ENCODE data around the gene THBS4. TPM values are rescaled to one million over a fixed set of nuclear protein-coding genes. Genes with fewer than 3 reads are reported as not detected.

The THBS4 gene
- total RNA-seq, 2 donors from 2014 or later = 13.6 to 50.5 TPM

- no peak overlapping the region for H3K4me3 ChIP-seq (ENCODE audit: low read length)
- DNase-seq = no peak
- H3K27me3 Mint-ChIP-seq (ENCODE audit: insufficient read depth) = peaks cover 7% of the 10 kb centered on the region
- no peak overlapping the region for H3K27ac Mint-ChIP-seq
- H3K36me3 ChIP-seq (ENCODE audit: control insufficient read depth, insufficient read depth, low read length) = no peaks in the 10 kb centered on the region
- TF ChIP-seq, protein P1, sequence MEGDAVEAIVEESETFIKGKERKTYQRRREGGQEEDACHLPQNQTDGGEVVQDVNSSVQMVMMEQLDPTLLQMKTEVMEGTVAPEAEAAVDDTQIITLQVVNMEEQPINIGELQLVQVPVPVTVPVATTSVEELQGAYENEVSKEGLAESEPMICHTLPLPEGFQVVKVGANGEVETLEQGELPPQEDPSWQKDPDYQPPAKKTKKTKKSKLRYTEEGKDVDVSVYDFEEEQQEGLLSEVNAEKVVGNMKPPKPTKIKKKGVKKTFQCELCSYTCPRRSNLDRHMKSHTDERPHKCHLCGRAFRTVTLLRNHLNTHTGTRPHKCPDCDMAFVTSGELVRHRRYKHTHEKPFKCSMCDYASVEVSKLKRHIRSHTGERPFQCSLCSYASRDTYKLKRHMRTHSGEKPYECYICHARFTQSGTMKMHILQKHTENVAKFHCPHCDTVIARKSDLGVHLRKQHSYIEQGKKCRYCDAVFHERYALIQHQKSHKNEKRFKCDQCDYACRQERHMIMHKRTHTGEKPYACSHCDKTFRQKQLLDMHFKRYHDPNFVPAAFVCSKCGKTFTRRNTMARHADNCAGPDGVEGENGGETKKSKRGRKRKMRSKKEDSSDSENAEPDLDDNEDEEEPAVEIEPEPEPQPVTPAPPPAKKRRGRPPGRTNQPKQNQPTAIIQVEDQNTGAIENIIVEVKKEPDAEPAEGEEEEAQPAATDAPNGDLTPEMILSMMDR (conservative IDR thresholded peaks at IDR 0.05) = no peak
- no peak overlapping the region for H3K27ac ChIP-seq (ENCODE audit: low read depth, low read length)
- H3K36me3 Mint-ChIP-seq (ENCODE audit: low read depth) = no peaks in the 10 kb centered on the region
- 95 to 100% methylated on average over 2 to 5 of the region's 5 CpGs for WGBS, 2 experiments (ENCODE audit: insufficient coverage in 1 of 2, insufficient read length in 1 of 2)
- peaks cover 8% of the 10 kb centered on the region for H3K4me1 Mint-ChIP-seq
- no peak overlapping the region for H3K4me3 Mint-ChIP-seq
- H3K27me3 ChIP-seq (ENCODE audit: control insufficient read depth, insufficient read depth, low read length, poor library complexity, severe bottlenecking) = no peaks in the 10 kb centered on the region
- H3K9ac ChIP-seq (ENCODE audit: extremely low read depth, low read length, poor library complexity, severe bottlenecking) = no peak overlapping the region
- no peaks in the 10 kb centered on the region for H3K9me3 Mint-ChIP-seq
- H3K9me3 ChIP-seq (ENCODE audit: control insufficient read depth, low read length) = no peaks in the 10 kb centered on the region
- H3K4me1 ChIP-seq (ENCODE audit: control insufficient read depth, insufficient read depth, low read length) = peaks cover 3% of the 10 kb centered on the region
Measured at GRCh38 chr5:80068246-80068636, 33.1 kb downstream of the THBS4 start.

GRCh38 chr5:80068775-80069174 lies 33.6 kb downstream of the THBS4 start:
- Histone ChIP-seq H3K9me3 (ENCODE audit: control insufficient read depth, low read length) (no peaks in the 10 kb centered on the region), H3K9ac (ENCODE audit: extremely low read depth, low read length, poor library complexity, severe bottlenecking) (no peak overlapping the region), H3K36me3 (ENCODE audit: control insufficient read depth, insufficient read depth, low read length) (no peaks in the 10 kb centered on the region), H3K4me3 (ENCODE audit: low read length) (no peak overlapping the region), H3K27me3 (ENCODE audit: control insufficient read depth, insufficient read depth, low read length, poor library complexity, severe bottlenecking) (no peaks in the 10 kb centered on the region), H3K27ac (ENCODE audit: low read depth, low read length) (no peak overlapping the region), H3K4me1 (ENCODE audit: control insufficient read depth, insufficient read depth, low read length) (peaks cover 3% of the 10 kb centered on the region)
- 93 to 95% methylated on average over 2 to 4 of the region's 4 CpGs for WGBS, 2 experiments (ENCODE audit: insufficient coverage in 1 of 2, insufficient read length in 1 of 2)
- H3K36me3 Mint-ChIP-seq (ENCODE audit: low read depth) = no peaks in the 10 kb centered on the region
- peaks cover 8% of the 10 kb centered on the region for H3K4me1 Mint-ChIP-seq
- no peak overlapping the region for H3K27ac Mint-ChIP-seq
- H3K9me3 Mint-ChIP-seq = no peaks in the 10 kb centered on the region
- TF ChIP-seq, protein P1 (conservative IDR thresholded peaks at IDR 0.05) = no peak
- H3K4me3 Mint-ChIP-seq = no peak overlapping the region
- H3K27me3 Mint-ChIP-seq (ENCODE audit: insufficient read depth) = peaks cover 5% of the 10 kb centered on the region
- DNase-seq = no peak

DNA sequence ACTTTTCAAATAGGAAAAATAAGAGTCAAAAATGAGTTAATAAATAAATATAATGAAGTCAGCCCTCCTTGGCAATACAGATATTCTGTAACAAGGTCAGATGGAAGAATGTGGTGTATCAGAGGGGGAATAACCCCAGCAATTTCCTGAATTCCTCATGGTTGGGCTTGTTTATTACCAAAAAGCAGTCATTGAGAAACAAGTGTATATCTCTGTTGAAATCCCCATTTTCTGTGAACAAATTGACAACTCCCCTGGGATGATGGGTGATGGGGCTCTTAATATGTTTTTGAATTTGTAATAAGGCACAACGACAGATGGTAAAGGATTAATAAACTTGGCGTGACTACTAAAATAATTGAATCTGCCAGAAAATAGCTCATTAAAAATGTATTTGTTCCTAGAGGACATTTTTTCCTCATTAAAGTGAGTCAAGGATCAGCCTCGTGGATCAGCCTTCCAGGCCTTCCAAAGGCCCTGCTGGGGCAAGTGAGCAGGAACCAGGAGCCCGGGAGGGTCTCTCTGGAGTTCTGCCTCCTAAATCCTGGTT lies 34.2 kb downstream of the THBS4 start:
- H3K27ac Mint-ChIP-seq = no peak overlapping the region
- peaks cover 3% of the 10 kb centered on the region for H3K4me1 ChIP-seq (ENCODE audit: control insufficient read depth, insufficient read depth, low read length)
- no peak overlapping the region for H3K27ac ChIP-seq (ENCODE audit: low read depth, low read length)
- no peak overlapping the region for H3K9ac ChIP-seq (ENCODE audit: extremely low read depth, low read length, poor library complexity, severe bottlenecking)
- DNase-seq = no peak
- TF ChIP-seq, protein P1 (conservative IDR thresholded peaks at IDR 0.05) = no peak
- H3K4me3 ChIP-seq (ENCODE audit: low read length) = no peak overlapping the region
- H3K36me3 Mint-ChIP-seq (ENCODE audit: low read depth) = no peaks in the 10 kb centered on the region
- no peaks in the 10 kb centered on the region for H3K27me3 ChIP-seq (ENCODE audit: control insufficient read depth, insufficient read depth, low read length, poor library complexity, severe bottlenecking)
- 80 to 91% methylated on average over 2 to 4 of the region's 4 CpGs for WGBS, 2 experiments (ENCODE audit: insufficient coverage in 1 of 2, insufficient read length in 1 of 2)
- H3K4me1 Mint-ChIP-seq = peaks cover 8% of the 10 kb centered on the region
- H3K27me3 Mint-ChIP-seq (ENCODE audit: insufficient read depth) = peaks cover 2% of the 10 kb centered on the region
- H3K9me3 ChIP-seq (ENCODE audit: control insufficient read depth, low read length) = no peaks in the 10 kb centered on the region
- no peaks in the 10 kb centered on the region for H3K9me3 Mint-ChIP-seq
- H3K36me3 ChIP-seq (ENCODE audit: control insufficient read depth, insufficient read depth, low read length) = no peaks in the 10 kb centered on the region
- H3K4me3 Mint-ChIP-seq = no peak overlapping the region

Measured in endodermal cell (in vitro differentiated cells).